ENCODE measurements around the gene MAP9. TPM values are rescaled to one million over a fixed set of nuclear protein-coding genes. Genes with fewer than 3 reads are reported as not detected.

Gene MAP9
- total RNA-seq, 1 donor from 2014 or later, result 13.6 TPM

Other genes with a start within 250 kb of the MAP9 start
- gene NPY2R, start 168.3 kb downstream of the MAP9 start, total RNA-seq, result not detected in 3 replicates

Measured in chondrocyte (in vitro differentiated cells).